Heart left ventricle (tissue), 16 donors: ENCODE measurements around the gene OPCML. TPM values are rescaled to one million over a fixed set of nuclear protein-coding genes. Genes with fewer than 3 reads are reported as not detected.

Source experiments
- ATAC-seq, 4 donors: fragments of 200-7000 bp; cut with Tn5 transposase; one replicate each; pipeline ENCODE4 v1.9.1; 2020 to 2022; ENCODE audit warnings: moderate library complexity in 4 of 4, mild to moderate bottlenecking in 3 of 4, moderate number of reproducible peaks in 1 of 4
- DNase-seq, 5 donors: peaks; one replicate each; pipeline ENCODE4 v3.0.0-alpha.2; 2020
- H3K27ac ChIP-seq, 12 donors: fragments of 200-600 bp; sonication (generic) in 4 of 12; one replicate each; pipeline versions ENCODE4 v1.5.0 to v1.8.0; 2016 to 2022; ENCODE audit warnings: mild to moderate bottlenecking in 2 of 12
- H3K27me3 ChIP-seq, 9 donors: fragments of 200-600 bp; sonication (generic) in 2 of 9; one replicate each; pipeline versions ENCODE4 v1.5.1 to v1.8.0; 2016 to 2022; ENCODE audit warnings: mild to moderate bottlenecking in 3 of 9
- H3K36me3 ChIP-seq, 9 donors: fragments of 200-600 bp; sonication (generic) in 2 of 9; one replicate each; pipeline versions ENCODE4 v1.5.0 to v1.8.0; 2018 to 2022; ENCODE audit warnings: mild to moderate bottlenecking in 2 of 9
- H3K4me1 ChIP-seq, 12 donors: fragments of 200-600 bp; sonication (generic) in 4 of 12; one replicate each; pipeline versions ENCODE4 v1.5.0 to v1.8.0; 2016 to 2022; ENCODE audit warnings: mild to moderate bottlenecking in 3 of 12
- H3K4me3 ChIP-seq, 12 donors: fragments of 200-600 bp; sonication (generic) in 4 of 12; one replicate each; pipeline versions ENCODE4 v1.5.0 to v1.8.0; 2017 to 2022; ENCODE audit warnings: mild to moderate bottlenecking in 9 of 12, moderate library complexity in 4 of 12
- H3K9me3 ChIP-seq, 12 donors: fragments of 200-600 bp; sonication (generic) in 4 of 12; one replicate each; pipeline versions ENCODE4 v1.5.0 to v1.8.0; 2016 to 2022; ENCODE audit warnings: mild to moderate bottlenecking in 1 of 12
- CTCF ChIP-seq, 12 donors: fragments of 200-600 bp; sonication (generic) in 4 of 12; IDR thresholded peaks; one replicate each; pipeline versions ENCODE4 v1.5.0 to v1.8.0; 2018 to 2022; ENCODE audit warnings: antibody characterized with exemption in 12 of 12, mild to moderate bottlenecking in 5 of 12
- POLR2A ChIP-seq, 2 donors: fragments of 450-650 bp; IDR thresholded peaks; one replicate each; pipeline ENCODE4 v1.6.1; 2017; ENCODE audit warnings: antibody characterized with exemption in 2 of 2, mild to moderate bottlenecking in 2 of 2, moderate library complexity in 2 of 2
- WGBS, 4 donors: extraction: QIAGEN DNeasy Blood & Tissue Kit in 2 of 4; methylation state at CpG; one replicate each; pipeline versions ENCODE4 v1.1.5 to v1.1.7; 2013 to 2018; 5-methylcytosine and 5-hydroxymethylcytosine counted together
- intact Hi-C, 10 donors: fragments of 100-400 bp; cut with DNase I; formaldehyde crosslinking; loops; one replicate each; pipeline versions ENCODE4 v1.11.1 to v1.14.2; 2022
- polyA plus RNA-seq, 2 donors: library from polyadenylated mRNA; stranded (reverse); fragments of 200-250 nt; gene quantifications; one replicate each; pipeline ENCODE4 v1.2.3, GENCODE V29; 2013
- total RNA-seq, 9 donors: library from RNA; depleted of rRNA in 2 of 9; stranded (reverse); fragments of >200 nt in 2 of 9; fragmentation: NEBNext Ultra II Directional in 3 of 9; extraction: Animal tissue kit (Norgen Biotek cat#: 25700) in 3 of 9; gene quantifications; one replicate each; pipeline versions ENCODE4 v1.1.0 to v1.2.4, GENCODE V29; 2016 to 2023
- donor health status: ischemic (EF 13 %, LVEDD 7.1; RV severe dilation, severe dysfunction).
- donor health status: healthy with polysubstance abuse.
- donor health status: DM: no; HTN: yes; CAD: no.
- donor health status: DM: no; HTN: no; CAD: no.
- donor health status: ischemic (EF 25% LVEDD 6.9; RV normal size, moderate dysfunction).
- donor health status: ischemic (EF 25% LVEDD 5.7; RV mildly dilated, moderate dysfunction).
- donor health status: healthy.
- donor health status: DM: yes; HTN: yes; CAD: no.
- donor health status: ischemic (EF 35%, LVEDD 5.7; RV mildly dilated, moderate dysfunction).
- donor health status: nonischemic (EF 11% LVEDD 7.7; RV severe dilation, severe dysfunction).
- donor health status: DM: yes; HTN: yes; CAD: no.
- donor health status: PGD.
- donor health status: ischemic (EF 29% LVEDD 5.4; RV normal size, mild dysfunction).
- donor health status: nonischemic (EF 23%, LVEDD 6.1; RV moderate dilation, normal function).

The OPCML gene
- total and polyA plus RNA-seq, 11 donors = 0.04 to 1.3 (median 0.23) TPM; not detected in 3

GRCh38 chr11:132578580-132578979 is 953.7 kb downstream of the OPCML start:
- peaks cover 0 to 13% (median 0%) of the 10 kb centered on the region in 12 donors for H3K9me3 ChIP-seq
- no peaks in the 10 kb centered on the region for H3K27me3 ChIP-seq
- 88 to 98% (median 93%) methylated on average over 1 of the region's 1 CpG for WGBS, 4 donors
- intact Hi-C loops = no loop called here
- ATAC-seq = no peak
- no peaks in the 10 kb centered on the region for H3K36me3 ChIP-seq
- no peak overlapping the region for H3K4me3 ChIP-seq
- TF ChIP-seq POLR2A (IDR thresholded peaks at IDR 0.05) = no peak
- TF ChIP-seq CTCF (IDR thresholded peaks at IDR 0.05) = no peak
- H3K4me1 ChIP-seq = no peaks in the 10 kb centered on the region
- H3K27ac ChIP-seq = no peak overlapping the region
- DNase-seq = no peak

- no peaks in the 10 kb centered on the region for H3K27me3 ChIP-seq
- TF ChIP-seq POLR2A (IDR thresholded peaks at IDR 0.05) = no peak
- TF ChIP-seq CTCF (IDR thresholded peaks at IDR 0.05) = no peak
- ATAC-seq (no peak), DNase-seq (no peak)
- intact Hi-C loops = no loop called here
- no peak overlapping the region for H3K4me3 ChIP-seq
- H3K4me1 ChIP-seq = no peaks in the 10 kb centered on the region
- H3K9me3 ChIP-seq = peaks cover 0 to 24% (median 3%) of the 10 kb centered on the region in 12 donors
- no peak overlapping the region for H3K27ac ChIP-seq
- 57 to 62% (median 60%) methylated on average over 3 of the region's 3 CpGs for WGBS, 4 donors
- H3K36me3 ChIP-seq = no peaks in the 10 kb centered on the region
Observed at GRCh38 chr11:132576706-132577105, 955.6 kb downstream of the OPCML start.

GRCh38 chr11:132564091-132564885 is 968.0 kb downstream of the OPCML start:
- WGBS, 4 donors = 70 to 81% (median 75%) methylated on average over 8 of the region's 8 CpGs
- H3K4me3 ChIP-seq = no peak overlapping the region
- H3K27me3 ChIP-seq = peaks cover 0 to 12% (median 0%) of the 10 kb centered on the region in 9 donors
- intact Hi-C loops = no loop called here
- no peaks in the 10 kb centered on the region for H3K36me3 ChIP-seq
- no peaks in the 10 kb centered on the region for H3K4me1 ChIP-seq
- ATAC-seq (no peak), DNase-seq (no peak)
- TF ChIP-seq CTCF (IDR thresholded peaks at IDR 0.05) (no peak), POLR2A (IDR thresholded peaks at IDR 0.05) (no peak)
- H3K27ac ChIP-seq = no peak overlapping the region
- peaks cover 0 to 8% (median under 1%) of the 10 kb centered on the region in 12 donors for H3K9me3 ChIP-seq

GRCh38 chr11:132563050-132563449 is 969.3 kb downstream of the OPCML start:
- 88 to 96% (median 93%) methylated on average over 2 of the region's 2 CpGs for WGBS, 4 donors
- intact Hi-C loops = no loop called here
- Histone ChIP-seq H3K36me3 (no peaks in the 10 kb centered on the region), H3K27ac (no peak overlapping the region), H3K4me3 (no peak overlapping the region), H3K4me1 (no peaks in the 10 kb centered on the region), H3K9me3 (no peaks in the 10 kb centered on the region), H3K27me3 (peaks cover 0 to 12% (median 0%) of the 10 kb centered on the region in 9 donors)
- ATAC-seq = no peak
- no peak for TF ChIP-seq POLR2A (IDR thresholded peaks at IDR 0.05)
- no peak for TF ChIP-seq CTCF (IDR thresholded peaks at IDR 0.05)
- no peak for DNase-seq
